Heart right ventricle (tissue), 16 donors: ENCODE data around the gene USP20. TPM values are rescaled to one million over a fixed set of nuclear protein-coding genes. Genes with fewer than 3 reads are reported as not detected.

ENCODE experiments used
- ATAC-seq, 8 donors: fragments of 200-7000 bp; cut with Tn5 transposase; one replicate each; pipeline ENCODE4 v1.9.1; 2020; ENCODE audit warnings: mild to moderate bottlenecking in 8 of 8, moderate library complexity in 8 of 8, moderate number of reproducible peaks in 1 of 8
- DNase-seq, 2 donors: peaks; one replicate each; pipeline ENCODE4 v3.0.0-alpha.2; 2020
- H3K27ac ChIP-seq, 10 donors: fragments of 200-600 bp; sonication (generic) in 2 of 10; one replicate each; pipeline versions ENCODE4 v1.5.0 to v1.8.0; 2020 to 2022; ENCODE audit warnings: mild to moderate bottlenecking in 3 of 10
- H3K27me3 ChIP-seq, 7 donors: fragments of 200-600 bp; one replicate each; pipeline ENCODE4 v1.8.0; 2021 to 2022; ENCODE audit warnings: mild to moderate bottlenecking in 2 of 7
- H3K36me3 ChIP-seq, 9 donors: fragments of 200-600 bp; sonication (generic) in 1 of 9; one replicate each; pipeline versions ENCODE4 v1.5.0 to v1.8.0; 2020 to 2022; ENCODE audit warnings: mild to moderate bottlenecking in 2 of 9
- H3K4me1 ChIP-seq, 9 donors: fragments of 200-600 bp; sonication (generic) in 1 of 9; one replicate each; pipeline versions ENCODE4 v1.5.0 to v1.8.0; 2020 to 2022; ENCODE audit warnings: mild to moderate bottlenecking in 4 of 9
- H3K4me3 ChIP-seq, 10 donors: fragments of 200-600 bp; sonication (generic) in 2 of 10; one replicate each; pipeline versions ENCODE4 v1.5.0 to v1.8.0; 2020 to 2022; ENCODE audit warnings: mild to moderate bottlenecking in 7 of 10, moderate library complexity in 2 of 10
- H3K9me3 ChIP-seq, 11 donors: fragments of 200-600 bp in 10 of 11; sonication (generic) in 2 of 11; one replicate each; pipeline versions ENCODE4 v1.5.0 to v1.8.0; 2013 to 2022; ENCODE audit warnings: mild to moderate bottlenecking in 2 of 11, control low read depth in 1 of 11, moderate library complexity in 1 of 11
- WGBS, 2 donors: extraction: QIAGEN DNeasy Blood & Tissue Kit; methylation state at CpG; one replicate each; pipeline ENCODE4 v1.1.7; 2013; ENCODE audit warnings: inconsistent platforms in 1 of 2; 5-methylcytosine and 5-hydroxymethylcytosine counted together
- intact Hi-C, 10 donors: fragments of 100-400 bp; cut with DNase I; formaldehyde crosslinking; loops; one replicate each; pipeline versions ENCODE4 v1.11.1 to v1.14.2; 2022
- polyA plus RNA-seq, 2 donors: library from polyadenylated mRNA; stranded (reverse); fragments of 200-250 nt; gene quantifications; one replicate each; pipeline ENCODE4 v1.2.3, GENCODE V29; 2013
- total RNA-seq, 10 donors: library from RNA; stranded (reverse); fragmentation: NEBNext Ultra II Directional in 3 of 10; extraction: Animal tissue kit (Norgen Biotek cat#: 25700) in 3 of 10; gene quantifications; one replicate each; pipeline versions ENCODE4 v1.2.1 to v1.2.4, GENCODE V29; 2021 to 2023
- TF ChIP-seq, protein P1 (sequence below), 9 donors: fragments of 200-600 bp; sonication (generic) in 2 of 9; IDR thresholded peaks; one replicate each; pipeline versions ENCODE4 v1.5.0 to v1.8.0; 2021 to 2022; ENCODE audit warnings: antibody characterized with exemption in 9 of 9, mild to moderate bottlenecking in 5 of 9, moderate library complexity in 1 of 9
- donor health status: Arrhythmogenic right ventricular cardiomyopathy.
- donor health status: ischemic (EF 13 %, LVEDD 7.1; RV severe dilation, severe dysfunction).
- donor health status: healthy with polysubstance abuse.
- donor health status: DM: no; HTN: yes; CAD: no.
- donor health status: DM: no; HTN: no; CAD: no.
- donor health status: ischemic (EF 25% LVEDD 6.9; RV normal size, moderate dysfunction).
- donor health status: ischemic (EF 25% LVEDD 5.7; RV mildly dilated, moderate dysfunction).
- donor health status: healthy.
- donor health status: DM: yes; HTN: yes; CAD: no.
- donor health status: Ischemic cardiomyopathy.
- donor health status: ischemic (EF 35%, LVEDD 5.7; RV mildly dilated, moderate dysfunction).
- donor health status: nonischemic (EF 11% LVEDD 7.7; RV severe dilation, severe dysfunction).
- donor health status: DM: yes; HTN: yes; CAD: no.
- donor health status: PGD.
- donor health status: ischemic (EF 29% LVEDD 5.4; RV normal size, mild dysfunction).
- donor health status: nonischemic (EF 23%, LVEDD 6.1; RV moderate dilation, normal function).

USP20 gene
- total and polyA plus RNA-seq, 12 donors = 10.9 to 16.8 (median 12.5) TPM

DNA sequence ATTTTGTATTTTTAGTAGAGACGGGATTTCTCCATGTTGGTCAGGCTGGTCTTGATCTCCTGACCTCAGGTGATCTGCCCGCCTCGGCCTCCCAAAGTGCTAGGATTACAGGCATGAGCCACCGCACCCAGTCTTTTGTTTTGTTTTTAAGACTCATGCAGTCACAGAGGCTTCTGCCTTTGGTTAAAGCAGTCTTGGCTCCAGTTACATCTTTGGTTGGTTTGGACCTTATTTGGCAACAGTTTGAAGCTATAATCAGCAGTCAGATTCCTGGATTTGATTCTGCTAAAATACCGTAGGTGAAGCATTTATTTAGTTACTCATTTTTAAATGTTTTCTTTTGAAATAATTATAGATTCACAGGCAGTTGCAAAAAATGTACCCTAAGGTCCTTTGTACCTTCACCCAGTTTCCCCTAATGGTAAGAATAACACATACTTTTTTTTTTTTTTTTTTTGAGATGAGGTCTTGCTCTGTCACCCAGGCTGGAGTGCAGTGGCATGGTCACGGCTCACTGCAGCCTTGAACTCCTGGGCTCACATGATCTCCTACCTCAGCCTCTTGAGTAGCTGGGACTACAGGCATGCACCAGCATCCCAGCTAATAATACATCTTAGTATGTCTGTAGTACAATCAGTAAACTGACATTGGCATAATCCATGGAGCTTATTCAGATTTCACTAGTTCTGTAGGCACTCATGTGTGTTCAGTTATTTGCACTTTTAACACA, 15.7 kb downstream of the USP20 start:
- 89 to 92% methylated on average over 6 of the region's 6 CpGs for WGBS, 2 donors
- ATAC-seq (no peak), DNase-seq (no peak)
- no peaks in the 10 kb centered on the region for H3K27me3 ChIP-seq
- H3K27ac ChIP-seq = no peak overlapping the region
- H3K36me3 ChIP-seq = peaks cover 0 to 68% (median 21%) of the 10 kb centered on the region in 9 donors
- H3K9me3 ChIP-seq = no peaks in the 10 kb centered on the region
- TF ChIP-seq, protein P1, sequence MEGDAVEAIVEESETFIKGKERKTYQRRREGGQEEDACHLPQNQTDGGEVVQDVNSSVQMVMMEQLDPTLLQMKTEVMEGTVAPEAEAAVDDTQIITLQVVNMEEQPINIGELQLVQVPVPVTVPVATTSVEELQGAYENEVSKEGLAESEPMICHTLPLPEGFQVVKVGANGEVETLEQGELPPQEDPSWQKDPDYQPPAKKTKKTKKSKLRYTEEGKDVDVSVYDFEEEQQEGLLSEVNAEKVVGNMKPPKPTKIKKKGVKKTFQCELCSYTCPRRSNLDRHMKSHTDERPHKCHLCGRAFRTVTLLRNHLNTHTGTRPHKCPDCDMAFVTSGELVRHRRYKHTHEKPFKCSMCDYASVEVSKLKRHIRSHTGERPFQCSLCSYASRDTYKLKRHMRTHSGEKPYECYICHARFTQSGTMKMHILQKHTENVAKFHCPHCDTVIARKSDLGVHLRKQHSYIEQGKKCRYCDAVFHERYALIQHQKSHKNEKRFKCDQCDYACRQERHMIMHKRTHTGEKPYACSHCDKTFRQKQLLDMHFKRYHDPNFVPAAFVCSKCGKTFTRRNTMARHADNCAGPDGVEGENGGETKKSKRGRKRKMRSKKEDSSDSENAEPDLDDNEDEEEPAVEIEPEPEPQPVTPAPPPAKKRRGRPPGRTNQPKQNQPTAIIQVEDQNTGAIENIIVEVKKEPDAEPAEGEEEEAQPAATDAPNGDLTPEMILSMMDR (IDR thresholded peaks at IDR 0.05) = no peak
- no peak overlapping the region for H3K4me3 ChIP-seq
- H3K4me1 ChIP-seq = peaks cover 0 to 7% (median 0%) of the 10 kb centered on the region in 9 donors
- intact Hi-C loops = no loop called here

DNA sequence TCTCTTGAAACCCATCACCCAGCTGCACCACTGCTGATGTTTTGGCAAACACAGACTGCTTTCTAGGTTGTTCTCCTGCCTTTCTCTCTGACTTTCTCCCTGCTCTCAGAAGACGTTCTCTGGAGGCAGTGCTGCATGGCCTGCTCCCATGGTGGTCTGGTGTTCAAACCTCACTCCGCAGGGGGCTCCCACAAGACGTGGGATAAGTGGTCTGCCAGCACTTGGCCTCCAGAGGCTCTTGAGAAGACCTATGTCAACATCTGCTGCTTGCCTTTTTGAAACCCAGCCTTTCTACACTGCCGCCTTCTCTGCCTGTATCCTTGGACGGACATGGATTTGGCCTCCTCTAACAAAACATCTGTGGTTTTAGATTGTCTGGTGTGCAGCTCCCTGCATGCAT, 16.6 kb downstream of the USP20 start:
- TF ChIP-seq, protein P1 (IDR thresholded peaks at IDR 0.05) = no peak
- no peak overlapping the region for H3K4me3 ChIP-seq
- WGBS, 2 donors = 76 to 80% methylated on average over 5 of the region's 5 CpGs
- DNase-seq (no peak), ATAC-seq (no peak)
- H3K4me1 ChIP-seq = peaks cover 0 to 5% (median 0%) of the 10 kb centered on the region in 9 donors
- no peaks in the 10 kb centered on the region for H3K27me3 ChIP-seq
- no peaks in the 10 kb centered on the region for H3K9me3 ChIP-seq
- peaks cover 3 to 76% (median 26%) of the 10 kb centered on the region in 9 donors for H3K36me3 ChIP-seq
- no peak overlapping the region for H3K27ac ChIP-seq
- intact Hi-C loops = no loop called here

DNA sequence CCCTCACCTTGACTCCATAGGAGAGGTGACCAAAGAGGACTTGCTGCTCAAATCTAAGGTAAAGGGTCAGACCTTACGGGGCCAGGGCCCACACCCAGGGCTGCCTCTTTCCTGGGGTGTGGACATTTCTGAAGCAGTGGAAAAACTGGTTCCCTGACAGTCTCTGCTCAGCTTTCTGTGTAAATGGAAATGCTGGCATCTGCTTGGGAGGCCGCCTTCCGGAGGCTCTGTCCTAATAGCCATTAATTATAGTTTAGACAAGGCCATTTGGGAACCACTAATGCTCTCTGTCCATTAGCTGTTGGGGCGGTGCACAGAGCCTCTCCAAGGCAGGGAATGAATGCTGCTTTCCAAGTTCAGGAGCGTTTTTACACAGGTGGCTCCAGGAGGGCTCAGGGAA, 17.3 kb downstream of the USP20 start:
- ATAC-seq (no peak), DNase-seq (no peak)
- no peaks in the 10 kb centered on the region for H3K9me3 ChIP-seq
- TF ChIP-seq, protein P1 (IDR thresholded peaks at IDR 0.05) = no peak
- H3K27me3 ChIP-seq = no peaks in the 10 kb centered on the region
- H3K4me3 ChIP-seq = no peak overlapping the region
- intact Hi-C loops = no loop called here
- H3K4me1 ChIP-seq = no peaks in the 10 kb centered on the region
- H3K27ac ChIP-seq = no peak overlapping the region
- peaks cover 3 to 83% (median 27%) of the 10 kb centered on the region in 9 donors for H3K36me3 ChIP-seq
- whole genome bisulfite sequencing, 2 donors = 76 to 84% methylated on average over 5 of the region's 5 CpGs

DNA sequence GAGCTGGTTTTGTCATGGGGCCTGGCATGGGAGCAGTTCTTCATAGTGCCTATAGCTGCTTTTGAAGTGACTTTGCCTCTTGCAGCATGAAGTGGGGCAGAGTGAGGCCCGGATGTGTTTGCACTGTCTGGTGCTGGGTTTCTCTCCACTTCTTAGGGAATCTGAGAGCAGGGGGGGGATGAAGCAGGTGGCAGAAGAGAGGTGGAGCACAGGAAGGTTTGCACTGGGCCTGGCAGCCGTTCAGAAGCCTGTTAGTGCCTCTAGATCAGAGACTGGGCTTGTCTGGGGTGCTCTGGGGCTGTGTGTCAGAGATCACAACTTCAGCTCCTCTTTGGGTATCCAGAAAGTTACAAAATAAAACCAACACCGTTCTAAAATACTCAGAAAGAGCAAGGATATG, 18.4 kb downstream of the USP20 start:
- no peak overlapping the region for H3K4me3 ChIP-seq
- no peak overlapping the region for H3K27ac ChIP-seq
- intact Hi-C loops = no loop called here
- H3K4me1 ChIP-seq = no peaks in the 10 kb centered on the region
- peaks cover 3 to 93% (median 37%) of the 10 kb centered on the region in 9 donors for H3K36me3 ChIP-seq
- WGBS, 2 donors = 60 to 90% methylated on average over 3 of the region's 3 CpGs
- H3K9me3 ChIP-seq = no peaks in the 10 kb centered on the region
- ATAC-seq = no peak
- H3K27me3 ChIP-seq = no peaks in the 10 kb centered on the region
- TF ChIP-seq, protein P1 (IDR thresholded peaks at IDR 0.05) = no peak
- no peak for DNase-seq
